MM.1S (cell line): ENCODE results near the gene LIN37.

Source experiments
- CTCF ChIP-seq: fragments of 300-600 bp; sonication (generic); IDR thresholded peaks from 2 replicates; pipeline ENCODE4 v1.5.1; 2016; ENCODE audit warnings: antibody characterized with exemption, low read length, mixed read lengths
- EZH2 ChIP-seq: fragments of 300-600 bp; sonication (generic); optimal IDR thresholded peaks from 2 replicates; pipeline ENCODE3; 2017; ENCODE audit warnings: low read depth, mild to moderate bottlenecking, antibody characterized with exemption, low read length, mixed read lengths

- TF ChIP-seq CTCF (no peak), EZH2 (no peak)
These were observed 8.2 kb downstream of the LIN37 start, which contains the start of gene HSPB6 for GRCh38 chr19:35756377-35757230.
